HCT116 (cell line): ENCODE measurements around the gene AKAP9. TPM values are rescaled to one million over a fixed set of nuclear protein-coding genes. Genes with fewer than 3 reads are reported as not detected.

Source experiments
- ATAC-seq: fragments of 200-7000 bp; cut with Tn5 transposase; 2 replicates; pipeline ENCODE4 v1.9.1; 2020; ENCODE audit warnings: mild to moderate bottlenecking, moderate library complexity
- BruUV-seq: library from RNA; stranded (reverse); fragments of 400-500 nt; replicated peaks from 2 replicates; lab custom pipeline; 2021; lab: Mats Ljungman, UMichigan
- CTCF ChIA-PET: fragments of 300-600 bp; sonication (Branson Sonifier 250); formaldehyde crosslinking; loops from one replicate; lab custom pipeline; 2021; ENCODE audit warnings: antibody characterized with exemption; lab: Charles Lee
- POLR2A ChIA-PET: fragments of 300-600, 350-600 bp; sonication (Branson Sonifier 250); formaldehyde crosslinking; loops from one replicate; lab custom pipeline; 2021; ENCODE audit warnings: antibody characterized with exemption; lab: Charles Lee
- RAD21 ChIA-PET, 2 experiments: fragments of 300-600 bp; sonication (Branson Sonifier 250); formaldehyde crosslinking; loops; one replicate each; lab custom pipeline; 2023; ENCODE audit warnings: low total read pairs in 2 of 2; ENCODE audit not compliant: uncharacterized antibody in 2 of 2, unreplicated experiment in 2 of 2, low non-redundant PET in 1 of 2; lab: Charles Lee
- DNase-seq: peaks from one replicate; pipeline ENCODE4 v3.0.0-alpha.2; 2010; ENCODE audit warnings: low read depth, low spot score
- H2AFZ ChIP-seq: fragments of 200-600 bp; shearing (Covaris generic), sonication (generic); 2 replicates; pipeline ENCODE4 v1.6.1; 2017; ENCODE audit warnings: low read depth, mixed run types, mixed read lengths, antibody characterized with exemption, low read length; ENCODE audit not compliant: poor library complexity, severe bottlenecking
- H3K27ac ChIP-seq: 2 replicates; pipeline ENCODE4 v1.5.1; 2012; ENCODE audit warnings: low read depth, low read length
- H3K27me3 ChIP-seq: fragments of 200-600 bp; sonication (generic); 2 replicates; pipeline ENCODE4 v1.6.1; 2016; ENCODE audit warnings: mixed run types, low read length, mixed read lengths; ENCODE audit not compliant: insufficient read depth
- H3K36me3 ChIP-seq, 2 experiments: fragments of 200-500 bp in 1 of 2; fragments of 200-600 bp in 1 of 2; sonication (Bioruptor generic) in 1 of 2; sonication (generic) in 1 of 2; 2 replicates each; pipeline versions ENCODE4 v1.5.1 to v1.6.1; 2014 to 2016; ENCODE audit warnings: low read length in 2 of 2, inconsistent platforms in 1 of 2, mixed read lengths in 1 of 2, mixed run types in 1 of 2; ENCODE audit not compliant: insufficient read depth in 2 of 2, control insufficient read depth in 1 of 2
- H3K4me1 ChIP-seq, 2 experiments: fragments of 200-600 bp in 1 of 2; sonication (generic) in 1 of 2; 2 replicates each; pipeline versions ENCODE4 v1.5.1 to v1.6.1; 2012 to 2017; ENCODE audit warnings: low read length in 2 of 2, inconsistent platforms in 1 of 2, mild to moderate bottlenecking in 1 of 2, mixed read lengths in 1 of 2, mixed run types in 1 of 2, moderate library complexity in 1 of 2; ENCODE audit not compliant: insufficient read depth in 2 of 2, control insufficient read depth in 1 of 2
- H3K4me2 ChIP-seq: fragments of 200-600 bp; sonication (generic); 2 replicates; pipeline ENCODE4 v1.6.1; 2017; ENCODE audit warnings: mixed run types, low read length, mixed read lengths
- H3K4me3 ChIP-seq, 2 experiments: fragments of 200-600 bp in 1 of 2; sonication (generic) in 1 of 2; replicated peaks in 1 of 2; 2 replicates each; pipeline ENCODE4 v1.5.1; 2011 to 2016; ENCODE audit warnings: low read length in 2 of 2, control low read depth in 1 of 2, low read depth in 1 of 2, mild to moderate bottlenecking in 1 of 2, mixed read lengths in 1 of 2, mixed run types in 1 of 2
- H3K79me2 ChIP-seq: fragments of 200-600 bp; sonication (generic); 2 replicates; pipeline ENCODE4 v1.6.1; 2017; ENCODE audit warnings: mild to moderate bottlenecking, mixed run types, low read length, moderate library complexity, mixed read lengths; ENCODE audit not compliant: insufficient read depth
- H3K9ac ChIP-seq: fragments of 200-600 bp; sonication (generic); 2 replicates; pipeline ENCODE4 v1.6.1; 2016; ENCODE audit warnings: low read length, mixed read lengths
- H3K9me2 ChIP-seq: fragments of 200-600 bp; sonication (generic), shearing (Covaris generic); 2 replicates; pipeline ENCODE4 v1.6.1; 2017; ENCODE audit warnings: mixed run types, mild to moderate bottlenecking, moderate library complexity; ENCODE audit not compliant: insufficient read depth
- H3K9me3 ChIP-seq, 2 experiments: fragments of 200-500 bp in 1 of 2; fragments of 200-600 bp in 1 of 2; sonication (Bioruptor generic) in 1 of 2; sonication (generic) in 1 of 2; 2 replicates each; pipeline ENCODE4 v1.6.1; 2014 to 2017; ENCODE audit warnings: low read length in 2 of 2, mixed read lengths in 2 of 2, inconsistent platforms in 1 of 2, low read depth in 1 of 2, mild to moderate bottlenecking in 1 of 2, mixed run types in 1 of 2, moderate library complexity in 1 of 2; ENCODE audit not compliant: control insufficient read depth in 1 of 2, insufficient read depth in 1 of 2
- H4K20me1 ChIP-seq: fragments of 200-600 bp; sonication (generic), shearing (Covaris generic); 2 replicates; pipeline ENCODE4 v1.6.1; 2017; ENCODE audit warnings: mixed run types, mild to moderate bottlenecking, moderate library complexity; ENCODE audit not compliant: insufficient read depth
- CBX3 ChIP-seq: IDR thresholded peaks from 2 replicates; pipeline ENCODE4 v1.6.1; 2012; ENCODE audit warnings: low read depth
- CEBPB ChIP-seq: IDR thresholded peaks from 2 replicates; pipeline ENCODE4 v1.6.1; 2012; ENCODE audit warnings: low read depth
- EGR1 ChIP-seq: IDR thresholded peaks from 2 replicates; pipeline ENCODE4 v1.6.1; 2012; ENCODE audit warnings: low read depth
- EZH2phosphoT487 ChIP-seq: fragments of 200-600 bp; IDR thresholded peaks from 2 replicates; pipeline ENCODE4 v1.6.1; 2018; ENCODE audit warnings: antibody characterized with exemption, borderline replicate concordance
- MAX ChIP-seq: IDR thresholded peaks from 2 replicates; pipeline ENCODE4 v1.6.1; 2012
- POLR2A ChIP-seq: IDR thresholded peaks from 2 replicates; pipeline ENCODE4 v1.7.0; 2011; ENCODE audit warnings: borderline replicate concordance; ENCODE audit not compliant: insufficient read depth, insufficient read length; ENCODE audit errors: extremely low read depth
- POLR2AphosphoS5 ChIP-seq: IDR thresholded peaks from 2 replicates; pipeline ENCODE4 v1.6.1; 2011; ENCODE audit warnings: mild to moderate bottlenecking, low read depth, low read length, moderate library complexity
- SP1 ChIP-seq: IDR thresholded peaks from 2 replicates; pipeline ENCODE4 v1.6.1; 2012; ENCODE audit warnings: low read depth
- YY1 ChIP-seq: IDR thresholded peaks from 2 replicates; pipeline ENCODE4 v1.6.1; 2011; ENCODE audit warnings: low read length, low read depth, moderate library complexity, mild to moderate bottlenecking; ENCODE audit not compliant: insufficient replicate concordance; ENCODE audit errors: extremely low read depth
- ZFX ChIP-seq: fragments of 450-650 bp; IDR thresholded peaks from 2 replicates; pipeline ENCODE4 v1.6.1; 2017
- intact Hi-C: fragments of 100-400 bp; cut with micrococcal nuclease; formaldehyde crosslinking; loops from 2 replicates; pipeline ENCODE4 v1.10.0; 2022
- total RNA-seq: library from RNA; stranded (reverse); gene quantifications from one replicate; pipeline ENCODE4 v1.2.1, GENCODE V29; 2021; ENCODE audit not compliant: unreplicated experiment
- TF ChIP-seq, protein P1 (sequence below): IDR thresholded peaks from 2 replicates; pipeline ENCODE4 v1.6.1; 2011; ENCODE audit warnings: mild to moderate bottlenecking, low read length, moderate library complexity; ENCODE audit not compliant: insufficient replicate concordance; ENCODE audit errors: extremely low read depth
- TF ChIP-seq, protein P2 (sequence below): IDR thresholded peaks from 2 replicates; pipeline ENCODE4 v1.6.1; 2012; ENCODE audit warnings: low read depth

The AKAP9 gene
- total RNA-seq, 1 experiment from 2014 or later, result 32.6 TPM

DNA sequence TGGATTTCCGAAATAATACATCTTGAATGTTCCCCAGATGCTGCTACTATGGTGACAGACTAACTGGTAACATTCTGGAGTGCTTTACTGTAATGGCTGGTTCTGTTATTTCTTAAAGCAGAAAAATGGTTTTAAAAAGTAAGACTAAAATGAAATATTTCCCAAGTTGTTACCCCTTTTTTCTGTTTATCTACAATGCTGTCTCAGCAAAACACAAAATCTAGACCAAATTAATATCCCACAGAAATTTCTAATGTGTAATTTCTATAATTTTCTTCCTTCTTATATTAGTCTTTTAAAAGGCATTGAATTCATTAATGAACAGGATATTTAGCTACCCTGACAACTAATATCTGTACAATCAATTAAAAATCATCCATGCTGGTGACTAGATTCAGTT is 41.1 kb upstream of the AKAP9 start:
- RAD21 ChIA-PET, result no interaction called here
- ATAC-seq (no peak), DNase-seq (no peak)
- no peak overlapping the region for H2AFZ ChIP-seq
- POLR2A ChIA-PET, result no interaction called here
- no peaks in the 10 kb centered on the region for H3K9me2 ChIP-seq
- H4K20me1 ChIP-seq, result no peaks in the 10 kb centered on the region
- H3K27ac ChIP-seq, result no peak overlapping the region
- no peak overlapping the region for H3K4me2 ChIP-seq
- no peak overlapping the region for H3K4me3 ChIP-seq
- TF ChIP-seq MAX, result no peak
- no peak for TF ChIP-seq YY1
- TF ChIP-seq EGR1, result no peak
- no peak for TF ChIP-seq POLR2AphosphoS5
- TF ChIP-seq, protein P1, sequence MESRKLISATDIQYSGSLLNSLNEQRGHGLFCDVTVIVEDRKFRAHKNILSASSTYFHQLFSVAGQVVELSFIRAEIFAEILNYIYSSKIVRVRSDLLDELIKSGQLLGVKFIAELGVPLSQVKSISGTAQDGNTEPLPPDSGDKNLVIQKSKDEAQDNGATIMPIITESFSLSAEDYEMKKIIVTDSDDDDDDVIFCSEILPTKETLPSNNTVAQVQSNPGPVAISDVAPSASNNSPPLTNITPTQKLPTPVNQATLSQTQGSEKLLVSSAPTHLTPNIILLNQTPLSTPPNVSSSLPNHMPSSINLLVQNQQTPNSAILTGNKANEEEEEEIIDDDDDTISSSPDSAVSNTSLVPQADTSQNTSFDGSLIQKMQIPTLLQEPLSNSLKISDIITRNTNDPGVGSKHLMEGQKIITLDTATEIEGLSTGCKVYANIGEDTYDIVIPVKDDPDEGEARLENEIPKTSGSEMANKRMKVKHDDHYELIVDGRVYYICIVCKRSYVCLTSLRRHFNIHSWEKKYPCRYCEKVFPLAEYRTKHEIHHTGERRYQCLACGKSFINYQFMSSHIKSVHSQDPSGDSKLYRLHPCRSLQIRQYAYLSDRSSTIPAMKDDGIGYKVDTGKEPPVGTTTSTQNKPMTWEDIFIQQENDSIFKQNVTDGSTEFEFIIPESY, result no peak
- TF ChIP-seq, protein P2, sequence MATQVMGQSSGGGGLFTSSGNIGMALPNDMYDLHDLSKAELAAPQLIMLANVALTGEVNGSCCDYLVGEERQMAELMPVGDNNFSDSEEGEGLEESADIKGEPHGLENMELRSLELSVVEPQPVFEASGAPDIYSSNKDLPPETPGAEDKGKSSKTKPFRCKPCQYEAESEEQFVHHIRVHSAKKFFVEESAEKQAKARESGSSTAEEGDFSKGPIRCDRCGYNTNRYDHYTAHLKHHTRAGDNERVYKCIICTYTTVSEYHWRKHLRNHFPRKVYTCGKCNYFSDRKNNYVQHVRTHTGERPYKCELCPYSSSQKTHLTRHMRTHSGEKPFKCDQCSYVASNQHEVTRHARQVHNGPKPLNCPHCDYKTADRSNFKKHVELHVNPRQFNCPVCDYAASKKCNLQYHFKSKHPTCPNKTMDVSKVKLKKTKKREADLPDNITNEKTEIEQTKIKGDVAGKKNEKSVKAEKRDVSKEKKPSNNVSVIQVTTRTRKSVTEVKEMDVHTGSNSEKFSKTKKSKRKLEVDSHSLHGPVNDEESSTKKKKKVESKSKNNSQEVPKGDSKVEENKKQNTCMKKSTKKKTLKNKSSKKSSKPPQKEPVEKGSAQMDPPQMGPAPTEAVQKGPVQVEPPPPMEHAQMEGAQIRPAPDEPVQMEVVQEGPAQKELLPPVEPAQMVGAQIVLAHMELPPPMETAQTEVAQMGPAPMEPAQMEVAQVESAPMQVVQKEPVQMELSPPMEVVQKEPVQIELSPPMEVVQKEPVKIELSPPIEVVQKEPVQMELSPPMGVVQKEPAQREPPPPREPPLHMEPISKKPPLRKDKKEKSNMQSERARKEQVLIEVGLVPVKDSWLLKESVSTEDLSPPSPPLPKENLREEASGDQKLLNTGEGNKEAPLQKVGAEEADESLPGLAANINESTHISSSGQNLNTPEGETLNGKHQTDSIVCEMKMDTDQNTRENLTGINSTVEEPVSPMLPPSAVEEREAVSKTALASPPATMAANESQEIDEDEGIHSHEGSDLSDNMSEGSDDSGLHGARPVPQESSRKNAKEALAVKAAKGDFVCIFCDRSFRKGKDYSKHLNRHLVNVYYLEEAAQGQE, result no peak
- TF ChIP-seq CEBPB, result no peak
- no peak for TF ChIP-seq POLR2A
- TF ChIP-seq EZH2phosphoT487, result no peak
- TF ChIP-seq SP1, result no peak
- TF ChIP-seq ZFX, result no peak
- no peak for TF ChIP-seq CBX3
- H3K9me3 ChIP-seq, result no peaks in the 10 kb centered on the region
- H3K79me2 ChIP-seq, result no peaks in the 10 kb centered on the region
- no peak overlapping the region for H3K9ac ChIP-seq
- intact Hi-C loops, result no loop called here
- H3K27me3 ChIP-seq, result no peaks in the 10 kb centered on the region
- CTCF ChIA-PET, result no interaction called here
- H3K36me3 ChIP-seq, result no peaks in the 10 kb centered on the region
- no TSS peak for BruUV-seq
- H3K4me1 ChIP-seq, result no peaks in the 10 kb centered on the region
